ENCODE measurements around the gene LAMP1. TPM values are rescaled to one million over a fixed set of nuclear protein-coding genes. Genes with fewer than 3 reads are reported as not detected.
A peak's percentile ranks its signal among the peaks of the same experiment; 100 is the strongest.

Gene LAMP1
- polyA plus RNA-seq, 1 of the 3 experiments (the other 2 are of a cell fraction): 261 TPM

DNA sequence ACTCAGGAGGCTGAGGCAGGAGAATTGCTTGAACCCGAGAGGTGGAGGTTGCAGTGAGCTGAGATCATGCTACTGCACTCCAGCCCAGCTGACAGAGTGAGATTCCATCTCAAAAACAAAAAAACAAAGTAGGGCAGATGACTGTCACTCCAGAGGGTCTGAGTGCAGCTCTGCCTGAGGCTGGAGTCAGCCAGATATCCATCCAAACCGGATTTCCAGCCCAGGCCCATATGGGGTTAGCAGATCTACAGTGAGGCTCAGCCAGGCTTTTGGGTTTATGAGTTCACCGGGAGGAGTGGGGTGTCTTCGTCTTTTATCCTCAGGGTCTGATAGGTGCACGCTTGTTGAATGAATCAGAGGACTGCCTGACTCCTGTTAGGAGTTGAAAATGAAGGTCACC lies 19.0 kb downstream of the LAMP1 start:
- Histone ChIP-seq H4K20me1 (ENCODE audit: insufficient read depth) (0 out of 2 replicates have a peak, but pooled peaks cover 7% of the 10 kb centered on the region), H3K27me3 (ENCODE audit: insufficient read depth) (no peaks in the 10 kb centered on the region), H3K9me3 (no peaks in the 10 kb centered on the region), H3K79me2 (ENCODE audit: insufficient read depth) (peaks cover 25% of the 10 kb centered on the region), H3K36me3 (replicated peaks in 1 of 2; ENCODE audit: control insufficient read depth in 1 of 2, insufficient read depth in 2 of 2, low read length in 1 of 2) (peaks cover 8 to 45% of the 10 kb centered on the region in 2 experiments), H3K4me3 (ENCODE audit: low read depth in 2 of 2, low read length in 1 of 2) (no peak overlapping the region), H3K27ac (ENCODE audit: low read depth in 2 of 2, low read length in 1 of 2) (no peak overlapping the region), H3K9ac (no peak overlapping the region), H3K4me1 (ENCODE audit: control insufficient read depth in 1 of 2, insufficient read depth in 2 of 2, low read depth in 1 of 2, low read length in 1 of 2) (no peaks in the 10 kb centered on the region), H3F3A (replicated peaks; ENCODE audit: insufficient read depth) (no peaks in the 10 kb centered on the region), H3K9me2 (no peaks in the 10 kb centered on the region), H2AFZ (ENCODE audit: low read depth) (no peak overlapping the region), H3K4me2 (no peak overlapping the region)
- TF ChIP-seq, protein P1, sequence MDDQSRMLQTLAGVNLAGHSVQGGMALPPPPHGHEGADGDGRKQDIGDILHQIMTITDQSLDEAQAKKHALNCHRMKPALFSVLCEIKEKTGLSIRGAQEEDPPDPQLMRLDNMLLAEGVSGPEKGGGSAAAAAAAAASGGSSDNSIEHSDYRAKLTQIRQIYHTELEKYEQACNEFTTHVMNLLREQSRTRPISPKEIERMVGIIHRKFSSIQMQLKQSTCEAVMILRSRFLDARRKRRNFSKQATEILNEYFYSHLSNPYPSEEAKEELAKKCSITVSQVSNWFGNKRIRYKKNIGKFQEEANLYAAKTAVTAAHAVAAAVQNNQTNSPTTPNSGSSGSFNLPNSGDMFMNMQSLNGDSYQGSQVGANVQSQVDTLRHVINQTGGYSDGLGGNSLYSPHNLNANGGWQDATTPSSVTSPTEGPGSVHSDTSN (IDR thresholded peaks at IDR 0.05): no peak
- no peak for TF ChIP-seq FOSL2 (IDR thresholded peaks at IDR 0.05; ENCODE audit: borderline replicate concordance, low read depth)
- no peak for TF ChIP-seq POLR2AphosphoS5 (IDR thresholded peaks at IDR 0.05; ENCODE audit: low read depth, low read length)
- TF ChIP-seq, protein P2, sequence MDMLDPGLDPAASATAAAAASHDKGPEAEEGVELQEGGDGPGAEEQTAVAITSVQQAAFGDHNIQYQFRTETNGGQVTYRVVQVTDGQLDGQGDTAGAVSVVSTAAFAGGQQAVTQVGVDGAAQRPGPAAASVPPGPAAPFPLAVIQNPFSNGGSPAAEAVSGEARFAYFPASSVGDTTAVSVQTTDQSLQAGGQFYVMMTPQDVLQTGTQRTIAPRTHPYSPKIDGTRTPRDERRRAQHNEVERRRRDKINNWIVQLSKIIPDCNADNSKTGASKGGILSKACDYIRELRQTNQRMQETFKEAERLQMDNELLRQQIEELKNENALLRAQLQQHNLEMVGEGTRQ (IDR thresholded peaks at IDR 0.05; ENCODE audit: borderline replicate concordance, low read depth, low read length): no peak
- TF ChIP-seq MXI1 (IDR thresholded peaks at IDR 0.05; ENCODE audit: low read depth, low read length): no peak
- TF ChIP-seq CHD2 (IDR thresholded peaks at IDR 0.05; ENCODE audit: low read length, partially characterized antibody): no peak
- TF ChIP-seq, protein P3, sequence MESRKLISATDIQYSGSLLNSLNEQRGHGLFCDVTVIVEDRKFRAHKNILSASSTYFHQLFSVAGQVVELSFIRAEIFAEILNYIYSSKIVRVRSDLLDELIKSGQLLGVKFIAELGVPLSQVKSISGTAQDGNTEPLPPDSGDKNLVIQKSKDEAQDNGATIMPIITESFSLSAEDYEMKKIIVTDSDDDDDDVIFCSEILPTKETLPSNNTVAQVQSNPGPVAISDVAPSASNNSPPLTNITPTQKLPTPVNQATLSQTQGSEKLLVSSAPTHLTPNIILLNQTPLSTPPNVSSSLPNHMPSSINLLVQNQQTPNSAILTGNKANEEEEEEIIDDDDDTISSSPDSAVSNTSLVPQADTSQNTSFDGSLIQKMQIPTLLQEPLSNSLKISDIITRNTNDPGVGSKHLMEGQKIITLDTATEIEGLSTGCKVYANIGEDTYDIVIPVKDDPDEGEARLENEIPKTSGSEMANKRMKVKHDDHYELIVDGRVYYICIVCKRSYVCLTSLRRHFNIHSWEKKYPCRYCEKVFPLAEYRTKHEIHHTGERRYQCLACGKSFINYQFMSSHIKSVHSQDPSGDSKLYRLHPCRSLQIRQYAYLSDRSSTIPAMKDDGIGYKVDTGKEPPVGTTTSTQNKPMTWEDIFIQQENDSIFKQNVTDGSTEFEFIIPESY (IDR thresholded peaks at IDR 0.05; ENCODE audit: borderline replicate concordance, low read depth): no peak
- TF ChIP-seq EP300 (IDR thresholded peaks at IDR 0.05; ENCODE audit: borderline replicate concordance in 1 of 2, low read depth in 1 of 2, low read length in 1 of 2): no peak
- TF ChIP-seq EZH2phosphoT487 (IDR thresholded peaks at IDR 0.05; ENCODE audit: borderline replicate concordance, low read depth): no peak
- TF ChIP-seq, protein P4, sequence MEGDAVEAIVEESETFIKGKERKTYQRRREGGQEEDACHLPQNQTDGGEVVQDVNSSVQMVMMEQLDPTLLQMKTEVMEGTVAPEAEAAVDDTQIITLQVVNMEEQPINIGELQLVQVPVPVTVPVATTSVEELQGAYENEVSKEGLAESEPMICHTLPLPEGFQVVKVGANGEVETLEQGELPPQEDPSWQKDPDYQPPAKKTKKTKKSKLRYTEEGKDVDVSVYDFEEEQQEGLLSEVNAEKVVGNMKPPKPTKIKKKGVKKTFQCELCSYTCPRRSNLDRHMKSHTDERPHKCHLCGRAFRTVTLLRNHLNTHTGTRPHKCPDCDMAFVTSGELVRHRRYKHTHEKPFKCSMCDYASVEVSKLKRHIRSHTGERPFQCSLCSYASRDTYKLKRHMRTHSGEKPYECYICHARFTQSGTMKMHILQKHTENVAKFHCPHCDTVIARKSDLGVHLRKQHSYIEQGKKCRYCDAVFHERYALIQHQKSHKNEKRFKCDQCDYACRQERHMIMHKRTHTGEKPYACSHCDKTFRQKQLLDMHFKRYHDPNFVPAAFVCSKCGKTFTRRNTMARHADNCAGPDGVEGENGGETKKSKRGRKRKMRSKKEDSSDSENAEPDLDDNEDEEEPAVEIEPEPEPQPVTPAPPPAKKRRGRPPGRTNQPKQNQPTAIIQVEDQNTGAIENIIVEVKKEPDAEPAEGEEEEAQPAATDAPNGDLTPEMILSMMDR (IDR thresholded peaks at IDR 0.05): no peak
- no peak for TF ChIP-seq FOXJ3 (CRISPR knock-in tag; IDR thresholded peaks at IDR 0.05)
- TF ChIP-seq RXRA (IDR thresholded peaks at IDR 0.05; ENCODE audit: borderline replicate concordance, low read depth): no peak
- TF ChIP-seq FOXM1 (IDR thresholded peaks at IDR 0.05; ENCODE audit: low read depth): no peak
- ChIA-PET POLR2A (no interaction called here), CTCF (interaction anchor here (0.7 kb wide), 1 partner anchor 43 kb away, joined by 3 read pairs; no protein-coding TSS in a partner anchor)
- 77% methylated on average over 5 of the region's 5 CpGs for WGBS (ENCODE audit: low lambda C conversion rate)
- DNase-seq: peak; percentile 60
